ENCODE measurements around the gene MACO1. TPM values are rescaled to one million over a fixed set of nuclear protein-coding genes. Genes with fewer than 3 reads are reported as not detected.

MACO1 gene
- total RNA-seq, 1 experiment from 2014 or later = 9.8 TPM

- intact Hi-C loops (cut with micrococcal nuclease) = no loop called here
- RAD21 ChIA-PET (ENCODE audit: low non-redundant PET in 1 of 2, low total read pairs in 2 of 2, uncharacterized antibody in 2 of 2, unreplicated experiment in 2 of 2) = no interaction called here
- TF ChIP-seq SIN3A (IDR thresholded peaks at IDR 0.05; ENCODE audit: low read depth) = no peak
- no peak for TF ChIP-seq ELF1 (IDR thresholded peaks at IDR 0.05; ENCODE audit: borderline replicate concordance, low read depth)
- no peak for TF ChIP-seq SP1 (IDR thresholded peaks at IDR 0.05; ENCODE audit: low read depth)
- no peak for TF ChIP-seq EZH2 (IDR thresholded peaks at IDR 0.05)
- TF ChIP-seq CEBPB (IDR thresholded peaks at IDR 0.05; ENCODE audit: low read depth) = no peak
- TF ChIP-seq EGR1 (IDR thresholded peaks at IDR 0.05; ENCODE audit: low read depth) = no peak
- no peak for TF ChIP-seq SRF (IDR thresholded peaks at IDR 0.05; ENCODE audit: low read depth)
- TF ChIP-seq CTCF (IDR thresholded peaks at IDR 0.05 in 2 of 3, conservative IDR thresholded peaks at IDR 0.05 in 1 of 3; ENCODE audit: borderline replicate concordance in 1 of 3, insufficient read depth in 1 of 3, low read depth in 2 of 3, low read length in 2 of 3) = no peak
- no peak for TF ChIP-seq ZNF274 (IDR thresholded peaks at IDR 0.05; ENCODE audit: low read depth, low read length)
- TF ChIP-seq EZH2phosphoT487 (IDR thresholded peaks at IDR 0.05; ENCODE audit: borderline replicate concordance) = no peak
- H3K27me3 ChIP-seq (ENCODE audit: insufficient read depth, low read length) = no peaks in the 10 kb centered on the region
- POLR2A ChIA-PET = no interaction called here
- no peaks in the 10 kb centered on the region for H3K79me2 ChIP-seq (ENCODE audit: insufficient read depth, low read length)
- no peaks in the 10 kb centered on the region for H3K9me2 ChIP-seq (ENCODE audit: insufficient read depth)
- no peak for ATAC-seq
- no peak overlapping the region for H3K4me2 ChIP-seq (ENCODE audit: low read length)
- H3K4me1 ChIP-seq (ENCODE audit: control insufficient read depth in 1 of 2, insufficient read depth in 2 of 2, low read length in 2 of 2) = peaks cover 6% of the 10 kb centered on the region in 2 experiments; a peak in 2 of 4 replicates
- no peak overlapping the region for H3K27ac ChIP-seq (ENCODE audit: low read depth, low read length)
- H3K4me3 ChIP-seq (replicated peaks in 1 of 2; ENCODE audit: low read depth in 1 of 2, low read length in 2 of 2) = no peak overlapping the region
- no peaks in the 10 kb centered on the region for H3K36me3 ChIP-seq (ENCODE audit: control insufficient read depth in 1 of 2, insufficient read depth in 2 of 2, low read length in 2 of 2)
- CTCF ChIA-PET = no interaction called here
- H2AFZ ChIP-seq (ENCODE audit: low read depth, low read length, poor library complexity, severe bottlenecking) = no peak overlapping the region
- no peaks in the 10 kb centered on the region for H3K9me3 ChIP-seq (ENCODE audit: control insufficient read depth in 1 of 2, insufficient read depth in 1 of 2, low read depth in 1 of 2, low read length in 2 of 2)
- no peaks in the 10 kb centered on the region for H4K20me1 ChIP-seq (ENCODE audit: insufficient read depth)
- no peak overlapping the region for H3K9ac ChIP-seq (ENCODE audit: low read length)
- DNase-seq (ENCODE audit: low read depth, low spot score) = no peak
- BruUV-seq (replicated peaks) = no TSS peak
Observed at GRCh38 chr1:25481625-25482024, 50.9 kb downstream of the MACO1 start.

GRCh38 chr1:25482211-25482610 lies 51.5 kb downstream of the MACO1 start:
- Histone ChIP-seq H4K20me1 (ENCODE audit: insufficient read depth) (no peaks in the 10 kb centered on the region), H3K36me3 (ENCODE audit: control insufficient read depth in 1 of 2, insufficient read depth in 2 of 2, low read length in 2 of 2) (no peaks in the 10 kb centered on the region), H3K4me3 (replicated peaks in 1 of 2; ENCODE audit: low read depth in 1 of 2, low read length in 2 of 2) (no peak overlapping the region), H3K4me1 (ENCODE audit: control insufficient read depth in 1 of 2, insufficient read depth in 2 of 2, low read length in 2 of 2) (peaks cover 6% of the 10 kb centered on the region in 2 experiments; a peak in 2 of 4 replicates), H3K27me3 (ENCODE audit: insufficient read depth, low read length) (no peaks in the 10 kb centered on the region), H3K79me2 (ENCODE audit: insufficient read depth, low read length) (no peaks in the 10 kb centered on the region), H3K27ac (ENCODE audit: low read depth, low read length) (no peak overlapping the region), H3K4me2 (ENCODE audit: low read length) (no peak overlapping the region), H3K9me3 (ENCODE audit: control insufficient read depth in 1 of 2, insufficient read depth in 1 of 2, low read depth in 1 of 2, low read length in 2 of 2) (no peaks in the 10 kb centered on the region), H3K9me2 (ENCODE audit: insufficient read depth) (no peaks in the 10 kb centered on the region), H2AFZ (ENCODE audit: low read depth, low read length, poor library complexity, severe bottlenecking) (no peak overlapping the region), H3K9ac (ENCODE audit: low read length) (no peak overlapping the region)
- POLR2A ChIA-PET = no interaction called here
- ATAC-seq (no peak), DNase-seq (ENCODE audit: low read depth, low spot score) (no peak)
- no peak for TF ChIP-seq POLR2A (IDR thresholded peaks at IDR 0.05; ENCODE audit: borderline replicate concordance, extremely low read depth, insufficient read depth, insufficient read length)
- TF ChIP-seq CEBPB (IDR thresholded peaks at IDR 0.05; ENCODE audit: low read depth) = no peak
- TF ChIP-seq CTCF (IDR thresholded peaks at IDR 0.05 in 2 of 3, conservative IDR thresholded peaks at IDR 0.05 in 1 of 3; ENCODE audit: borderline replicate concordance in 1 of 3, insufficient read depth in 1 of 3, low read depth in 2 of 3, low read length in 2 of 3) = no peak
- no peak for TF ChIP-seq ZNF274 (IDR thresholded peaks at IDR 0.05; ENCODE audit: low read depth, low read length)
- no peak for TF ChIP-seq EZH2 (IDR thresholded peaks at IDR 0.05)
- no peak for TF ChIP-seq TCF7L2 (IDR thresholded peaks at IDR 0.05; ENCODE audit: borderline replicate concordance, extremely low read depth, insufficient read depth, insufficient read length)
- no peak for TF ChIP-seq JUND (IDR thresholded peaks at IDR 0.05)
- TF ChIP-seq ELF1 (IDR thresholded peaks at IDR 0.05; ENCODE audit: borderline replicate concordance, low read depth) = no peak
- CTCF ChIA-PET = no interaction called here
- intact Hi-C loops (cut with micrococcal nuclease) = no loop called here
- RAD21 ChIA-PET (ENCODE audit: low non-redundant PET in 1 of 2, low total read pairs in 2 of 2, uncharacterized antibody in 2 of 2, unreplicated experiment in 2 of 2) = no interaction called here
- BruUV-seq (replicated peaks) = no TSS peak
